HCT116 (cell line): ENCODE measurements around the gene PKN2.

Experiments
- ATF3 ChIP-seq: IDR thresholded peaks from 2 replicates; pipeline ENCODE4 v1.6.1; 2012
- EZH2 ChIP-seq: fragments of 200-600 bp; sonication (generic); IDR thresholded peaks from 2 replicates; pipeline ENCODE4 v1.6.1; 2017; ENCODE audit warnings: antibody characterized with exemption, mixed run types
- EZH2phosphoT487 ChIP-seq: fragments of 200-600 bp; IDR thresholded peaks from 2 replicates; pipeline ENCODE4 v1.6.1; 2018; ENCODE audit warnings: antibody characterized with exemption, borderline replicate concordance
- MAX ChIP-seq: IDR thresholded peaks from 2 replicates; pipeline ENCODE4 v1.6.1; 2012
- POLR2A ChIP-seq: IDR thresholded peaks from 2 replicates; pipeline ENCODE4 v1.7.0; 2011; ENCODE audit warnings: borderline replicate concordance; ENCODE audit not compliant: insufficient read depth, insufficient read length; ENCODE audit errors: extremely low read depth
- POLR2AphosphoS5 ChIP-seq: IDR thresholded peaks from 2 replicates; pipeline ENCODE4 v1.6.1; 2011; ENCODE audit warnings: mild to moderate bottlenecking, low read depth, low read length, moderate library complexity
- RAD21 ChIP-seq: IDR thresholded peaks from 2 replicates; pipeline ENCODE4 v1.6.1; 2012; ENCODE audit warnings: low read depth, mild to moderate bottlenecking
- SIN3A ChIP-seq: IDR thresholded peaks from 2 replicates; pipeline ENCODE4 v1.6.1; 2012; ENCODE audit warnings: low read depth
- SP1 ChIP-seq: IDR thresholded peaks from 2 replicates; pipeline ENCODE4 v1.6.1; 2012; ENCODE audit warnings: low read depth
- YY1 ChIP-seq: IDR thresholded peaks from 2 replicates; pipeline ENCODE4 v1.6.1; 2011; ENCODE audit warnings: low read length, low read depth, moderate library complexity, mild to moderate bottlenecking; ENCODE audit not compliant: insufficient replicate concordance; ENCODE audit errors: extremely low read depth
- ZBTB33 ChIP-seq: IDR thresholded peaks from 2 replicates; pipeline ENCODE4 v1.6.1; 2011; ENCODE audit warnings: mild to moderate bottlenecking, low read length, moderate library complexity; ENCODE audit not compliant: insufficient replicate concordance; ENCODE audit errors: extremely low read depth
- ZNF274 ChIP-seq: fragments of 200-500 bp; sonication (Bioruptor generic); IDR thresholded peaks from 2 replicates; pipeline ENCODE4 v1.6.1; 2014; ENCODE audit warnings: mild to moderate bottlenecking, low read depth, low read length, inconsistent platforms
- TF ChIP-seq, protein P1 (sequence below), 3 experiments: fragments of 200-600 bp in 1 of 3; sonication (generic) in 1 of 3; IDR thresholded peaks in 2 of 3; conservative IDR thresholded peaks in 1 of 3; 2 replicates each; pipeline ENCODE4 v1.5.1; 2012 to 2017; ENCODE audit warnings: low read depth in 2 of 3, low read length in 2 of 3, antibody characterized with exemption in 1 of 3, borderline replicate concordance in 1 of 3, control low read depth in 1 of 3, mild to moderate bottlenecking in 1 of 3, mixed read lengths in 1 of 3, mixed run types in 1 of 3, moderate library complexity in 1 of 3; ENCODE audit not compliant: insufficient read depth in 1 of 3
- TF ChIP-seq, protein P2 (sequence below): IDR thresholded peaks from 2 replicates; pipeline ENCODE4 v1.6.1; 2012; ENCODE audit warnings: low read depth

DNA sequence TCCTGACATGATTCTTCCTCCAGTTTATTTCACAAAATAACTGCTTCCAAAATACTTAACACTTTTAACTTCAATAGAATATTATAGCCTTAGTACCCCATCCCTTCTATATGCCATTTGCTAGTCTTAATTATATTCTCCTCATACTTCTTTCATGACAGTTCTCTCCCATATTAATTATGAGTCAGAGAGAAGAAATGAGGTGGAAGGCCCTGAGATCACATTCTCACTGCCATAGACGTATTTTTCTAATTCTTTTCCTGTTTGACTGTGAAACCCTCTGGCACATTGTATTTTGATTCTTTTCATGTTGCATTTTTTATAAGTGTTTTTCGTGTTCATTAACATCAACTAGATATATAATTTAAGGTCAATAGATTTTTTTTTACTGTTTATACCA lies 118.9 kb downstream of the PKN2 start:
- no peak for TF ChIP-seq POLR2AphosphoS5
- no peak for TF ChIP-seq ATF3
- TF ChIP-seq, protein P1, sequence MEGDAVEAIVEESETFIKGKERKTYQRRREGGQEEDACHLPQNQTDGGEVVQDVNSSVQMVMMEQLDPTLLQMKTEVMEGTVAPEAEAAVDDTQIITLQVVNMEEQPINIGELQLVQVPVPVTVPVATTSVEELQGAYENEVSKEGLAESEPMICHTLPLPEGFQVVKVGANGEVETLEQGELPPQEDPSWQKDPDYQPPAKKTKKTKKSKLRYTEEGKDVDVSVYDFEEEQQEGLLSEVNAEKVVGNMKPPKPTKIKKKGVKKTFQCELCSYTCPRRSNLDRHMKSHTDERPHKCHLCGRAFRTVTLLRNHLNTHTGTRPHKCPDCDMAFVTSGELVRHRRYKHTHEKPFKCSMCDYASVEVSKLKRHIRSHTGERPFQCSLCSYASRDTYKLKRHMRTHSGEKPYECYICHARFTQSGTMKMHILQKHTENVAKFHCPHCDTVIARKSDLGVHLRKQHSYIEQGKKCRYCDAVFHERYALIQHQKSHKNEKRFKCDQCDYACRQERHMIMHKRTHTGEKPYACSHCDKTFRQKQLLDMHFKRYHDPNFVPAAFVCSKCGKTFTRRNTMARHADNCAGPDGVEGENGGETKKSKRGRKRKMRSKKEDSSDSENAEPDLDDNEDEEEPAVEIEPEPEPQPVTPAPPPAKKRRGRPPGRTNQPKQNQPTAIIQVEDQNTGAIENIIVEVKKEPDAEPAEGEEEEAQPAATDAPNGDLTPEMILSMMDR (IDR thresholded peaks at IDR 0.05 in 2 of 3, conservative IDR thresholded peaks at IDR 0.05 in 1 of 3; ENCODE audit: borderline replicate concordance in 1 of 3, insufficient read depth in 1 of 3, low read depth in 2 of 3, low read length in 2 of 3): no peak
- no peak for TF ChIP-seq RAD21
- no peak for TF ChIP-seq POLR2A
- TF ChIP-seq ZBTB33: no peak
- no peak for TF ChIP-seq EZH2
- TF ChIP-seq ZNF274: no peak
- peak; percentile 20; the same call in 1 of the 2 replicates for TF ChIP-seq SP1
- no peak for TF ChIP-seq MAX
- TF ChIP-seq YY1: no peak
- TF ChIP-seq, protein P2, sequence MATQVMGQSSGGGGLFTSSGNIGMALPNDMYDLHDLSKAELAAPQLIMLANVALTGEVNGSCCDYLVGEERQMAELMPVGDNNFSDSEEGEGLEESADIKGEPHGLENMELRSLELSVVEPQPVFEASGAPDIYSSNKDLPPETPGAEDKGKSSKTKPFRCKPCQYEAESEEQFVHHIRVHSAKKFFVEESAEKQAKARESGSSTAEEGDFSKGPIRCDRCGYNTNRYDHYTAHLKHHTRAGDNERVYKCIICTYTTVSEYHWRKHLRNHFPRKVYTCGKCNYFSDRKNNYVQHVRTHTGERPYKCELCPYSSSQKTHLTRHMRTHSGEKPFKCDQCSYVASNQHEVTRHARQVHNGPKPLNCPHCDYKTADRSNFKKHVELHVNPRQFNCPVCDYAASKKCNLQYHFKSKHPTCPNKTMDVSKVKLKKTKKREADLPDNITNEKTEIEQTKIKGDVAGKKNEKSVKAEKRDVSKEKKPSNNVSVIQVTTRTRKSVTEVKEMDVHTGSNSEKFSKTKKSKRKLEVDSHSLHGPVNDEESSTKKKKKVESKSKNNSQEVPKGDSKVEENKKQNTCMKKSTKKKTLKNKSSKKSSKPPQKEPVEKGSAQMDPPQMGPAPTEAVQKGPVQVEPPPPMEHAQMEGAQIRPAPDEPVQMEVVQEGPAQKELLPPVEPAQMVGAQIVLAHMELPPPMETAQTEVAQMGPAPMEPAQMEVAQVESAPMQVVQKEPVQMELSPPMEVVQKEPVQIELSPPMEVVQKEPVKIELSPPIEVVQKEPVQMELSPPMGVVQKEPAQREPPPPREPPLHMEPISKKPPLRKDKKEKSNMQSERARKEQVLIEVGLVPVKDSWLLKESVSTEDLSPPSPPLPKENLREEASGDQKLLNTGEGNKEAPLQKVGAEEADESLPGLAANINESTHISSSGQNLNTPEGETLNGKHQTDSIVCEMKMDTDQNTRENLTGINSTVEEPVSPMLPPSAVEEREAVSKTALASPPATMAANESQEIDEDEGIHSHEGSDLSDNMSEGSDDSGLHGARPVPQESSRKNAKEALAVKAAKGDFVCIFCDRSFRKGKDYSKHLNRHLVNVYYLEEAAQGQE: no peak
- no peak for TF ChIP-seq SIN3A
- TF ChIP-seq EZH2phosphoT487: no peak
